ENCODE measurements around the gene SEC62.

GRCh38 chr3:169930843-169931242, 35.8 kb upstream of the SEC62 start:
- TF ChIP-seq CTCF (conservative IDR thresholded peaks at IDR 0.05; ENCODE audit: low read length) (no peak), EZH2phosphoT487 (IDR thresholded peaks at IDR 0.05; ENCODE audit: borderline replicate concordance, low read depth, low read length) (no peak)

Measured in OCI-LY7 (cell line).